ENCODE data around the gene LMCD1. TPM values are rescaled to one million over a fixed set of nuclear protein-coding genes. Genes with fewer than 3 reads are reported as not detected.

Gene LMCD1
- total and polyA plus RNA-seq, 12 donors = 18.6 to 459 (median 45.7) TPM

DNA sequence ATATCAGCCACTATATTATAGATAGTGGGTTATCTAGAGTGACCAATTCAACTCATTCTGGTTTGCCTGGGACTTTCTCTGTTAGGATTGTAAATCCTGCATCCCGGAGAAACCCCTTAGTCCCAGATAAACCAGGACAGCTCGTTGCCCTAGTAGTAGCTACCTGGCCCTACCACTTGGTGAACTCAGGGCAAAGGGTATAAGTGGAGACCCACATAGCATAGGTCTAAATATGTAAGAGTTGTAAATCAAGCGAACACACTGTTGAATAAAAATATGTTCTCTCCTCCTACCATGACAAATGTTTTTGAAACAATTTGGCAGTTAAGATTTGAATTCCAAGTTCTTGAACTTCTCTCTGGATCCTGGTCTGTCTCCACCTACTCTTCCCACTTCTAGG is 15.7 kb upstream of the LMCD1 start:
- peaks cover 0 to 7% (median 3%) of the 10 kb centered on the region in 11 donors for H3K9me3 ChIP-seq
- H3K27me3 ChIP-seq = no peaks in the 10 kb centered on the region
- H3K27ac ChIP-seq = peak overlapping the region in 1 of 10 donors; percentile 5
- 63 to 64% methylated on average over 3 of the region's 3 CpGs for WGBS, 2 donors
- no peak for DNase-seq
- H3K4me1 ChIP-seq = peaks cover 8 to 55% (median 40%) of the 10 kb centered on the region in 9 donors
- no peak for ATAC-seq
- TF ChIP-seq, protein P1, sequence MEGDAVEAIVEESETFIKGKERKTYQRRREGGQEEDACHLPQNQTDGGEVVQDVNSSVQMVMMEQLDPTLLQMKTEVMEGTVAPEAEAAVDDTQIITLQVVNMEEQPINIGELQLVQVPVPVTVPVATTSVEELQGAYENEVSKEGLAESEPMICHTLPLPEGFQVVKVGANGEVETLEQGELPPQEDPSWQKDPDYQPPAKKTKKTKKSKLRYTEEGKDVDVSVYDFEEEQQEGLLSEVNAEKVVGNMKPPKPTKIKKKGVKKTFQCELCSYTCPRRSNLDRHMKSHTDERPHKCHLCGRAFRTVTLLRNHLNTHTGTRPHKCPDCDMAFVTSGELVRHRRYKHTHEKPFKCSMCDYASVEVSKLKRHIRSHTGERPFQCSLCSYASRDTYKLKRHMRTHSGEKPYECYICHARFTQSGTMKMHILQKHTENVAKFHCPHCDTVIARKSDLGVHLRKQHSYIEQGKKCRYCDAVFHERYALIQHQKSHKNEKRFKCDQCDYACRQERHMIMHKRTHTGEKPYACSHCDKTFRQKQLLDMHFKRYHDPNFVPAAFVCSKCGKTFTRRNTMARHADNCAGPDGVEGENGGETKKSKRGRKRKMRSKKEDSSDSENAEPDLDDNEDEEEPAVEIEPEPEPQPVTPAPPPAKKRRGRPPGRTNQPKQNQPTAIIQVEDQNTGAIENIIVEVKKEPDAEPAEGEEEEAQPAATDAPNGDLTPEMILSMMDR (IDR thresholded peaks at IDR 0.05) = no peak
- no peaks in the 10 kb centered on the region for H3K36me3 ChIP-seq
- no peak overlapping the region for H3K4me3 ChIP-seq
- intact Hi-C loops (cut with DNase I) = loop anchor here in 1 of 10 donors (10.0 kb wide), 1 partner anchor 119 kb away; no protein-coding TSS in a partner anchor

DNA sequence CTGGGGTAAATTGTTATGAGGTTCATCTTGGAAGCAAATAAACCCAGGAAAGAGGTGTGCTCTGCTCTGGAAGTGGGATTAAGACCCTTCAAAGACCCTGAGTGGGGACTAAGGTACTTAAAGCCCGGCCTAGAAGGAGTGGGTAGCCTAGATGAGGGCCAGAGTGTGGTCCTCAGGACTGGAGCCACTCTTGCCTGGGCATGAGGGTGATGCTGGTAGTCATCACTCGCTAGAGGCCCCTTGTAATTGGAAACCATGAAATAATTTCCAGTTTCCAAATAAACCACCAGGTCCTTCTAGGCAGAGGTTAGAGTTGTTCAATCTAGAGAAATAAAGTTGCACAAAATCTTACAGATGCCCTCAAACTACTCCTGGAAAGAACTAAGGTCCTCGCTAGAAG is 15.2 kb upstream of the LMCD1 start:
- TF ChIP-seq, protein P1 (IDR thresholded peaks at IDR 0.05) = no peak
- intact Hi-C loops (cut with DNase I) = loop anchor here in 1 of 10 donors (10.0 kb wide), 1 partner anchor 118 kb away; no protein-coding TSS in a partner anchor
- Histone ChIP-seq H3K9me3 (peaks cover 0 to 7% (median 3%) of the 10 kb centered on the region in 11 donors), H3K4me3 (no peak overlapping the region), H3K4me1 (peaks cover 8 to 54% (median 42%) of the 10 kb centered on the region in 9 donors), H3K36me3 (no peaks in the 10 kb centered on the region), H3K27ac (no peak overlapping the region), H3K27me3 (no peaks in the 10 kb centered on the region)
- no peak for DNase-seq
- no peak for ATAC-seq
- 95 to 100% methylated on average over 3 of the region's 3 CpGs for WGBS, 2 donors

GRCh38 chr3:8486936-8487335 is 14.7 kb upstream of the LMCD1 start:
- ATAC-seq = peak in 1 of 8 donors; percentile 62
- H3K27ac ChIP-seq = no peak overlapping the region

GRCh38 chr3:8488411-8488810 is 13.2 kb upstream of the LMCD1 start:
- H3K27me3 ChIP-seq = no peaks in the 10 kb centered on the region
- peaks cover 2 to 44% (median 30%) of the 10 kb centered on the region in 9 donors for H3K4me1 ChIP-seq
- intact Hi-C loops (cut with DNase I) = loop anchor here in 1 of 10 donors (10.0 kb wide), 1 partner anchor 116 kb away; no protein-coding TSS in a partner anchor
- no peaks in the 10 kb centered on the region for H3K36me3 ChIP-seq
- H3K27ac ChIP-seq = no peak overlapping the region
- peaks cover 0 to 7% (median 3%) of the 10 kb centered on the region in 11 donors for H3K9me3 ChIP-seq
- no peak for DNase-seq
- 73 to 78% methylated on average over 3 of the region's 3 CpGs for WGBS, 2 donors
- no peak overlapping the region for H3K4me3 ChIP-seq
- ATAC-seq = no peak
- TF ChIP-seq, protein P1 (IDR thresholded peaks at IDR 0.05) = peak in 1 of 9 donors; percentile 6

More at GRCh38 chr3:8486936-8487335, 14.7 kb upstream of the LMCD1 start:
- Histone ChIP-seq H3K36me3 (no peaks in the 10 kb centered on the region), H3K4me1 (peaks cover 8 to 54% (median 42%) of the 10 kb centered on the region in 9 donors), H3K4me3 (no peak overlapping the region), H3K9me3 (peaks cover 0 to 7% (median 3%) of the 10 kb centered on the region in 11 donors), H3K27me3 (no peaks in the 10 kb centered on the region)
- intact Hi-C loops (cut with DNase I) = loop anchor here in 1 of 10 donors (10.0 kb wide), 1 partner anchor 118 kb away; no protein-coding TSS in a partner anchor
- DNase-seq = no peak
- WGBS, 2 donors = 40 to 44% methylated on average over 5 of the region's 5 CpGs
- TF ChIP-seq, protein P1 (IDR thresholded peaks at IDR 0.05) = no peak

All from heart right ventricle (tissue), 16 donors.